ENCODE results near the gene KHDC3L. TPM values are rescaled to one million over a fixed set of nuclear protein-coding genes. Genes with fewer than 3 reads are reported as not detected.
"Not testable (repeated sequence)": the region's sequence is repeated elsewhere in the genome, so short reads cannot be mapped to it uniquely, and the experiment has no call there.

The KHDC3L gene
- polyA plus RNA-seq, 1 donor = not detected

DNA sequence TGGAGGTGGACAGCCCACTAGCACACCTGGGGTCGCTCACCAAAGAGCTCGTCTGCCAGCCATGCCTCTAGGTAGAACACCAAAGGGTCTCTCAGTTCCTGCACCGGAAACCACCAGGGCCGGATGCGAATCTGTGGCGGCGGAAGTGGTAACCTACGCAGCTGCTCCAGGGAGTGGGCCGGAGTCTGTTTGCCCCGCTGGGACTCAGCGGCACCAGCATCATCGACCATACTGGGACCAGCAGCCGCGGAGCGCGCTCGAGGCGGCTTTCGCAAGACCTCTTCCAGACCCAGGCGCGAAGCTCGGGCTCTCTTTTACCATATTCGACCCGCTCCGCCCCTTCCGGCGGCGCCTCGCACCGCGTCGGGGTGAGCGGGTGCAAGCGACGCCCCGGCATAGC lies 7.1 kb downstream of the KHDC3L start, which contains the start of gene OOEP:
Gene OOEP (minus strand): TSS at position 335 of the 400 bp plus-strand sequence. CDS start 105 bp downstream, at position 230.
- DNase-seq = no peak

- DNase-seq = no peak
These were observed 9.5 kb downstream of the KHDC3L start for GRCh38 chr6:73371984-73372383.

- DNase-seq = no peak
These were observed 10.1 kb downstream of the KHDC3L start for GRCh38 chr6:73372516-73372915.

GRCh38 chr6:73375216-73375615 lies 12.8 kb downstream of the KHDC3L start:
- no peak for DNase-seq

DNA sequence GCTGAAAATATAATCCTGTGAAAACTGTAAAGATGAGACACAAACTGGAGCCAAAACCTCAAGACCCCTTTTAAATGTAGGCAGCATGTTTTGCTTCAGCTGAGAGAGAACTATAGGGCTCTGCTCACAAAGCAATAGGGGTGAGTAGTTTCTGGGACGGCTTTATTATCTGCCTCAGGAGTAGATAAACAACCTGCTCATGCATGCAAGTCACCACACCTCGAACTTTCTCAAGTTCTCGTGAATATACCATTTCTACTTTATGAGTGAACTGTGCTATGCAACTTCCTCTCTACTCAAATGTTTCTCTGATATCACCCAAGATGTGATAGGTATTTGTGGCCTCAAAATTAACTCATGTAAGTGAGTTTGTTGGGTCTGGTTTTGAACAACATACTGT lies 14.8 kb downstream of the KHDC3L start:
- DNase-seq = no peak

DNA sequence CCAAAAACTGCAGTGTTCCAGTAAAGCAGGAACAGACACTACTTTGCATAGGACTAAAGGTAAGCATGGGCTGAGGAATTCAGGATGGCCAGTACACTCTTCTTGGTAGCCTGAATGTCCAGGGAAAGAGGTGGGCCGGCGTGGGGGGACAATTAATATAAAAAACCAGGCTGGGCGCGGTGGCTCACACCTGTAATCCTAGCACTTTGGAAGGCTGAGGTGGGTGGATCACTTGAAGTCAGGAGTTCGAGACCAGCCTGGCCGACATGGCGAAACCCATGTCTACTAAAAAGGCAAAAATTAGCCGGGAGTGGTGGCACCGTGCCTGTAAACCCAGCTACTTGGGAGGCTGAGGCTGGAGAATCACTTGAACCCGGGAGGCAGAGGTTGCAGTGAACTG lies 19.1 kb downstream of the KHDC3L start:
- DNase-seq = not testable (repeated sequence)

DNA sequence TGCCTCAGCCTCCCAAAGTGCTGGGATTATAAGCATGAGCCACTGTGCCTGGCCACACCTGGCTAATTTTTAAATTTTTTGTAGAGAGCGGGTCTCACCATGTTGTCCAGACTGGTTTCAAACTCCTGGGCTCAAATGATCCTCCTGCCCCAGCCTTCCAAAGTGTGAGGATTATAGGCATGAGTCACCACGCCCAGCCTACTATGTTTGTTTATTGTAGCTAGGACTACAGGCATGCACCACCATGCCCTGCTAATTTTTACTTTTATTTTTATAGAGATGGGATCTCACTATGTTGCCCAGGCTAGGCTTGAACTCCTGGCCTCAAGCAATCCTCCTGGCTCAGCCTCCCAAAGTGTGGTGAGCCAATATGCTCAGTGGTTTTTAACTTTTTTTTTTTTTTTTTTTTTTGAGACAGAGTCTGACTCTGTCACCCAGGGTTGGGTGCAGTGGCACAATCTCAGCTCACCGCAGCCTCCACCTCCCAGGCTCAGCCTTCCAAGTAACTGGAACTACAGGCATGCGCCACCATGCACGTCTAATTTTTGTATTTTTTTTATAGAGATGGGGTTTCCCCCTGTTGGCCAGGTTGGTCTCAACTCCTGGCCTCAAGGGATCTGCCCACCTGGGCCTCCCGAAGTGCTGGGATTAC lies 20.1 kb downstream of the KHDC3L start:
- DNase-seq = no peak

- DNase-seq = no peak
These were observed 26.0 kb downstream of the KHDC3L start for GRCh38 chr6:73388433-73388799.

GRCh38 chr6:73388800-73389512 lies 26.5 kb downstream of the KHDC3L start:
- DNase-seq = peak; percentile 48

DNA sequence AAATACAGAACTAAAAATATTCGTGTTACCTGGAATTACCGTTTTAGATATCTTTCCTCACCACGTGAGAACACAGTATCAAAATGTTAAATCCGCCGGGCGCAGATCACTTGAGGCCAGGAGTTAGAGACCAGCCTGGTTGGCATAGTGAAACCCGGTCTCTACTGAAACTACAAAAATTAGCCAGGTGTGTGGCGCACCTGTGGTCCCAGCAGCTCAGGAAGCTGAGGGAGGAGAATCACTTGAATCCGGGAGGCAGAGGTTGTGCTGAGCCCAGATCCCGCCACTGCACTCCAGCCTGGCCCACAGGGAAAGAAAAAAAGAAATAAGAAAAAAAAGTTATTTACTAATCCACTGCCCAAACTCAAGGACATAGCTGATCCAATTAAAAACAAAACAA lies 27.4 kb downstream of the KHDC3L start:
- DNase-seq = no peak

GRCh38 chr6:73391675-73392074 lies 29.2 kb downstream of the KHDC3L start:
- no peak for DNase-seq

GRCh38 chr6:73392188-73392587 lies 29.7 kb downstream of the KHDC3L start:
- not testable (repeated sequence) for DNase-seq

DNA sequence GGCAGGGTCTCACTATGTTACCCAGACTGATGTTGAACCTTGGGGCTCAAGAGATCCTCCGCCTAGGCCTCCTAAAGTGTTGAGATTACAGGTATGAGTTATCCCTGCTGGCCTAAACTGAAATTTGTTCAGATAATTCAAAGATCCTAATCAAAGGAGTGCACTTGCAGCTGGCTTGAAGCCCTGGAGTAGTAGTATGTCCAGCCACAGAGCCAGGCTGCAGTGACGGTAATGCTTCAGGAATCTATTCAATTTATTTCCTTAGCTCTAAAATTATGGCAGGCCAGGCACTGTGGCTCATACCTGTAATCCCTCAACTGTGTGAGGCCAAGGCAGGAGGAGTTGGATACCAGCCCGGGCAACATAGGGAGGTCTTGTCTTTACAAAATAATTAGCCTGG lies 30.8 kb downstream of the KHDC3L start:
- no peak for DNase-seq

- no peak for DNase-seq
These were observed 32.3 kb downstream of the KHDC3L start, which contains the start of gene DDX43 for GRCh38 chr6:73394577-73395354. DDX43 (plus strand) TSS chr6:73394828; CDS start chr6:73394906, 78 bp downstream.

- DNase-seq = no peak
These were observed 33.4 kb downstream of the KHDC3L start for GRCh38 chr6:73395875-73396274.

GRCh38 chr6:73400656-73401055 lies 38.2 kb downstream of the KHDC3L start:
- DNase-seq = no peak

DNA sequence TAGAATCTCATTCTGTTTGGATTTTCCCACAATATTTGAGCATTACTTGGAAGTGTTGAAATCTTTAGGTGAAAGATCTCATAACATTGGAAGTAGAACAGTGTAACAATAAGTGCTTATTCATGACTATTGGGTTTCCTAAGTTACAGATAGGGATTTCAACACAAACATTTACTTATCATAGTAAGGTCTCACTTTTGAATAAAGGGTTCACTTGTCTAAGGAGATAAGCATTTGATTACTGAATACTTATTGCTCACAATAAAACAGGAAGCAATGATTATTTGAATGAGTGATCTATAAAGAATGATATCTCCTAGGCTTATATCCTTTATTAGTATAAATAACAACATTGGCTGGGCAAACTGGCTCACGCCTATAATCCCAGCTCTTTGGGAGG lies 46.9 kb downstream of the KHDC3L start:
- no peak for DNase-seq

DNA sequence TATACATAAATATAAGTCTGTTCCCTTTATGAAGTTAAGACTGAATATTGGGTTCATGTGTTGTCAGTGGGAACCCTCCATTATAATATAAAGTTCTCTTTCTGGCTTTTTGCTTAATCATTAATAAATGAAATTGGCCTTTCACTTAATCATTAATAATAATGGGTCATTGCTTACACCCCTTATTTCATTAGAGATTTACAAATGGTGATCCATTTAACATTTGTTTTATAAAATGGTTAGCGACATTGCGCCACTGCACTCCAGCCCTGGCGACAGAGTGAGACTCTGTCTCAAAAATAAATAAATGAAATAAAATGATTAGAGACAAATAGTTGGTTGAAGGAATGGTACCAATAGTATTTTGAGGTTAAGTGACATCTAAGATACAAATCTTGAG lies 50.6 kb downstream of the KHDC3L start:
- DNase-seq = no peak

Other genes starting within 250 kb of the KHDC3L start
- gene KHDC1L, start 137.2 kb upstream of the KHDC3L start, polyA plus RNA-seq (ENCODE audit: insufficient read length) = 0.62 TPM
- gene KHDC1, start 99.5 kb upstream of the KHDC3L start, polyA plus RNA-seq (ENCODE audit: insufficient read length) = 12.3 TPM
- not detected for gene DPPA5, start 8.4 kb upstream of the KHDC3L start, polyA plus RNA-seq (ENCODE audit: insufficient read length)
- not detected for gene OOEP, start 7.2 kb downstream of the KHDC3L start, polyA plus RNA-seq (ENCODE audit: insufficient read length)
- 0.40 TPM for gene DDX43, start 32.2 kb downstream of the KHDC3L start, polyA plus RNA-seq (ENCODE audit: insufficient read length)
- gene CGAS, start 89.6 kb downstream of the KHDC3L start, polyA plus RNA-seq (ENCODE audit: insufficient read length) = 2.9 TPM
- 38.6 TPM for gene MTO1, start 99.1 kb downstream of the KHDC3L start, polyA plus RNA-seq (ENCODE audit: insufficient read length)
- 19,137 TPM for gene EEF1A1, start 158.4 kb downstream of the KHDC3L start, polyA plus RNA-seq (ENCODE audit: insufficient read length)

All from left kidney (tissue), 2 donors.